Measurements from ENCODE around the gene ZNF98.

The ZNF98 gene

DNA sequence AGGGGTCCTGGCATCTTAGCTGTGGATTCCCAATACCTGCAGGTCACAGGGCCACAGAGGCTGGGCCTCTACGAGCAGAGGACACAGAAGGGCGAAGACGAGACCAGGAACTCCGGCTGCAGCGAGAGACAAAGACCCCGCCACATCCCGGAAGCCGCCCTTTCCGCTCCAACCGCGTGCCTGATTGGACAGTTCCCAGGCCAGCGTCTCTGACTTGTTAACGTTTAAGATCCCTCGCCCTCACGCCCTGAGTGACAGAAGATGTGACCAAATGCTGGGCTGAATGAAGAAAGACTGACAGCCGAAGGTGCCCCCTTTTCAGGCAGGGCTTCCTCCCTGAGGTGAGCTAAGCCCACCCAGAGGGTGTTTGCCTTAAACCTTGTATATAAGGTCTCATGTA is at the start of gene ZNF98:
Gene ZNF98 (minus strand): TSS at position 136 of the 400 bp plus-strand sequence. CDS start 122 bp downstream, at position 14.
- no peak for DNase-seq (ENCODE audit: low read depth)
- no peak within 1 kb of the TSS for H3K4me3 ChIP-seq (ENCODE audit: low read depth, low read length)

DNA sequence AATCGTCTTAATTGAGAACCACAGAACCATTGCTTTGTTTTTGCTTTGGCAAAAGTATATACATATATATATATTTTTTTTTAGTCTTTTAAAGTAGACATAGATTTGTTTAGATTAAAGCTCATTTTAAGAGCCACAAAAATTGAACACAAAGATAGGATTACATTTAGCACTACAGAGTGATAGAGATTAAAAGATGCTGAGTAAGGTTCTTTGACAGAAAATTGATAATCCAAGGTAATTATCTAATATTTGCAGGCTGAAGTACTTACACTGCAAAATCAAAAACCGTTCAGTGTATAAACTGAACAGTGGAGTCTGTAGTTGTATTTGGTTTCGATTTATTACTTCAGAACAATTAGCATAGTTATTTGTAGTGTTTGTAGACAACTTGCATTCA is 24.5 kb upstream of the ZNF98 start:
- H3K4me3 ChIP-seq (ENCODE audit: low read depth, low read length): no peak overlapping the region
- DNase-seq (ENCODE audit: low read depth): no peak

DNA sequence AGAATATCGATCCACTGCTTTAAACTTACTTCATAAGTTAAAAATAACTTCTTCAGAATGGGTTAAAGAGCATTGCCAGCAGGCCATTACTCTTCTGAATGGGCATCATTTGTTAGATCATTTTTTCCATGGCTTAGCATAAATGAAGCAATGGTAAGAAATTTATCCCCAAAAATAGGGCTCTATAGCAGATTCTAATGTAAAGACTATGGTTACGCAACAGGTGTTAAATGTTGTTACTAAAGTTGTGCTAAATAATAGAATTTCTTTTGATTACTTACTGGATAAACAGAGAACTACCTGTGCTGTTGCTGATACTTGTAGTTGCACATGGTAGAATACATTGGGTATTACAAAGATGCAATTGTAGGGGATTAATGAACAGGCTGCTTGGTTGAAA is 15.9 kb upstream of the ZNF98 start:
- DNase-seq (ENCODE audit: low read depth): no peak
- H3K4me3 ChIP-seq (ENCODE audit: low read depth, low read length): no peak overlapping the region

DNA sequence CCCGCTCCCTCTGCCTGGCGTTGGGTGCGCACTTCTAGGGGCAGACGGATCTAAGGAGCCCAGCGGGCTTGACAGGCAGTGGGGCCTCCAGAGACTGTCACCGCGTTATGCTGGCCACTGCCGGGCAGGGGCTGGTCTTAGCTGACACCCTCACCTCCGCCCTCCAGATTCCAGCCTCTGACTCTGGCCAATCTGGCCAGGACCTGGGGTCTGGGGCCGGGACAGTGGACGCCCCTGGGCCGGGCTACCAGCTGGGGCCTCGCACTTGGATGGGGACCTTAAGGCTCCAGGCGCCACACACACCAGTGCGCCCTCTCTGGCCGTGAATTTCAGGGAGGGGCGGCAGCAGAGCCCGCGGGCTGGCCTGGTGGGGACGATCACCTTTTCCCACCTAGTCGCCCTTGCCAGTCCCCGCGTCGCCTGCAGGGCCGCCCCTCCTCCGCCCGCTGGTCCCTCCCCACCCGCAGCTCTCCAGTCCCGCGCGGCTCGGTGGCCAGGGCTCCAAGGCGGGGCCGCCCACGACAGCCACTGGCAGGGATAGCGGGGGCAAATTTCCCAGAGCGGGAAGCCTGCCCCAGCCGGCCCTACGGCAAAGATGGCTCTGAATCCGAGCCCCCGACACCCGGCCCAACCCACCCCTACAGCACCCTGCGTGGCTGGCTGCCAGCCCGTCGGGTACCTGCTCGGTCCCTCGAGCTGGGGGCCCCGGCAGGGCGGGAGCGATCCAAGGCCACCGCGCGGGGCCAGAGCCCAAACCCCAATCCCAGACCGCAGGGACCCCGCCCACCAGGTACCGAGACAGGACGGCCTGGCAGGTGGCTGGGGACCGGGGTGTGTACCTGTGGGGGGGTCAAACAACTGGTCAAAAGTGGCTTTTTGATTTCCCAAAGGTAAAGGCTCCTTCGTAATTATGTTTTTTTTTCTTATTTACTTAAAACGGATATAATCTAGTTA is 6.1 kb upstream of the ZNF98 start:
- no peak overlapping the region for H3K4me3 ChIP-seq (ENCODE audit: low read depth, low read length)
- DNase-seq (ENCODE audit: low read depth): no peak

DNA sequence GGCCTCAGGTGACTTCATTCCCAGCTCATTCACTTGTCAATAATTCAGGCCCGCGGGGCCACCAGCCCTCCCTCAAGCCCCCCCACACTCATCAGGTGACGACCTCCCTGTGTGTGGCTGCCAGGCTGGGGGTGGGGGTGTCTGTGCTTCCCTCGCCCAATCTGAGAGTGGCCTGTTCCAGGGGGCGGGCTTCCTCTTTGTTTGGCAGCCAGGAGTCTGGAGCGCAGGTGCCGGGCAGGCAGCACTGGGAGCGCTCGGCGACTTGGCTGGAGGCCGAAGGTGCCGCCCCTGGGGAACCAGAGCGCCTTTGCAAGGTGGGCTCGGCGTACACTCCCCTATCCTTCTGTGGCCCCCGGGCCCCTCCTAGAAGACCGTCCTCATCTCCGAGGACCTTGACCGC is 5.4 kb upstream of the ZNF98 start:
- H3K4me3 ChIP-seq (ENCODE audit: low read depth, low read length): no peak overlapping the region
- no peak for DNase-seq (ENCODE audit: low read depth)

DNA sequence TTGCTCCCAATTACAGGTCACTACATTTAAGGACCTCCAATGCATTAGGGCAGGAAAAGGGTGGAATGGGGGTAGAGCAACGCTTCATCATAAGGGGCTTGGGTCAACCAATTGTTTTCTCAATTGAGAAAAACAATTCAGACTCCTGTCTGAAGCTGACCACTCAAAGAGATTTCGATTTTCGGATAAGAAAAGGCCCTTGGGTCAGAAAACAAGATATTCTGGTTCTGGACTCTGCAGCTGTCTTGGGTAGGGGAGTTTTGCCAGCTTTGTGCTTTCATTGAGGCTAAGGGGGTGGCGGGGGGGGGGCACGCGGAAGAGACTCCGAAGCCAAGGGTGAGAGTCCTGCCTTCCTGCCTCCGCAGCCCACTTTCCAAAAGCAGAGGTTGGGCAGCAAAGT is 4.8 kb upstream of the ZNF98 start:
- no peak overlapping the region for H3K4me3 ChIP-seq (ENCODE audit: low read depth, low read length)
- no peak for DNase-seq (ENCODE audit: low read depth)

DNA sequence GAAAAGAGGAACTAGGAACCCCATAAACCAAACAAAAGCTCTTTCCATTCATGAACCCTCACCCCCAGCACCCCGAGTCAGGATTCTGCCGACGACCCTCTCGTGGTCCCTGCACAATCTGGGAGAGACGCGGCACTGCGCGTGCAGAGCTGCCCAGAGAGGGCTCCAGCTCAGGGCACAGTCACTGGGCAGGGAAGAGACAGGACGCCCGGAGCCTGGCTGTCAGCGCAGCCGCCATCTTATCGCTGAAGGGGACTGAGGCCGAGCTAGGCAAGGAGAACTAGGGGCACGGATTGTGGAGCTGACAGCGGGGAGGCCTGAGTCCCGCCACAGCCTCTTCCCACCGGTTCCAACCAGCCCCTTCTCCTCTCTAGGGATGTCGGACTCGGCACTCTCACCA is 349 bp downstream of the ZNF98 start:
- DNase-seq (ENCODE audit: low read depth): no peak
- no peak overlapping the region for H3K4me3 ChIP-seq (ENCODE audit: low read depth, low read length)

DNA sequence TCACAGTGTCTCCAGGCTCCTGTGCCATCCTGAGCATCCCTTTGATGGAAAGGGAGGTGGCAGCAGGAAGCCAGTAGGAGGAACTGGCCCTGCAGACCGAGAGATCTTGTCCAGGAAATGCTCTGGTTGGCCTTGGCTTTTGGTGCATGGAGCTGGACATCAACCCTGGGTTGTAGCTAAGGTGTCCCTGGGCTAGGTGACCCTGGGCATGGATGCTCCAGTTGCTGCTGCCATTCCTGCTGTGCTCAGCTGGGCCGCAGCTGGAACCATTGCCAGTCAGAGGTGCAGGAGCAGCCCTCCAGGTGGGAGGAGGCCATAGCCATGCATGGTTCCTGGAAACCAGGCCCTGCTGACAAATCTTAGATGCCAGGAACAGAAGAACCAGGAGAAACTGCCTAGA is 67.5 kb downstream of the ZNF98 start:
- DNase-seq (ENCODE audit: low read depth): no peak

More for the DNA sequence above, 67.5 kb downstream of the ZNF98 start:
- no peak overlapping the region for H3K4me3 ChIP-seq (ENCODE audit: low read depth, low read length)

Measured in skeletal muscle cell (primary cell).